ENCODE data around the gene ENSA.
"Not testable (repeated sequence)": the region's sequence is repeated elsewhere in the genome, so short reads cannot be mapped to it uniquely, and the experiment has no call there.

ENSA gene

DNA sequence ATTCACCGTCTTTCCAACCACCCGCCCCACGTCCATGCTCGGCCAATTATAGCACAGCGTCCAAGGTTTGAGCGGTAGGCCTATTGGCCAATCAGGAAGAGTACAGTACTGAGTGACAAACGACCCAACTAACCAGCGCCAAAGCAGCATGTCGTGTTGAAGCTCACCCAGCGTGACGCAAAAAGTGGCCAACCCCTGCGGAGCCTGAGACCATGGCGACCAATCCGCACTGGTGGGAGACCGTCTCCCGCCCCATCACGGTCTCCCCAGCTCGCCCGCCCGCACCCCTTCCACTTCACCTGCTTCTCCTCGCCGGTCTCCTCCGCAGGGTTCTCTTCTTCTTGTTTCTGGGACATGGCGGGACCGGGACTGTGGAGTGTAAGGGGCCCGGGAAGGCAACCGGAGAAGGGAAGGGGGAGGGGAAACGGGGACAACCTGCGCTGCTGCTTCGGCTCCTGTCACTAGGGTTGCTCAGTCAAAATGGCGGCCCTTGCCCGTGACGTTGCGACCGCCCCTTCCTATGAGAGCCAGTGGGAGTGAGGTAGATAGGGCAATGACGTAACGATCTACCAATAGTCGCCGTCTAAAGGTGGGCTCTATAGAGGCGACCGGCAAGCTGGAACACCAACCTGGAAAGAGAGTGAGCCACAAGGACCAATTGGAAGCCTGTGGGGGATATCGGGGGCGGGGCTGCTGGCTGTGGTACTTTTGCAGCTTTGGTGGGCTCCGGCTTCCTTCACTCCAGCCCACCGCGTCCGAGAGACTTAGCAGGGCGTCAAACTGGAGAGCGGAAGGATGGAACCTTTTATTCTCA, at the start of gene ENSA:
ENSA (minus strand) TSS at position 498 of the 814 bp plus-strand sequence; CDS start at position 356, 142 bp downstream.
- peak; percentile 100 for DNase-seq (ENCODE audit: low read depth)

GRCh38 chr1:150678988-150679387, 49.6 kb upstream of the ENSA start:
- no peak for DNase-seq (ENCODE audit: low read depth)

DNA sequence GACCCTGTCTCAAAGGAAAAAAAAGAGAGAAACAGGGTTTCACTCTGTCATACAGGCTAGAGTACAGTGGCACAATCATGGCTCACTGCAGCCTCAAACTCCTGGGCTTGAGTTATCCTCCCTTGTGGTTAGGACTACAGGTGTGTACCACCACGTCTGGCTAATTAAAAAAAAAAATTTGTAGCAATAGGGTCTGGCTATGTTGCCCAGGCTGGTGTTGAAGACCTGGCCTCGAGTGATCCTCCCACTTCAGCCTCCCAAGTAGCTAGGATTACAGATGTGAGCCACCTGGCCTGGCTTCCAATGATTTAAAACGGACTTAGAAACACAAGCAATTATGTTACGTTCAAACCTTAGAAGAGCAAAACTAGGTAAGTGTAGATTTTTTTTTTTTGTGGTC, 45.5 kb upstream of the ENSA start:
- DNase-seq (ENCODE audit: low read depth), result no peak

- DNase-seq (ENCODE audit: low read depth), result no peak
These were observed 33.9 kb upstream of the ENSA start for GRCh38 chr1:150663321-150663720.

DNA sequence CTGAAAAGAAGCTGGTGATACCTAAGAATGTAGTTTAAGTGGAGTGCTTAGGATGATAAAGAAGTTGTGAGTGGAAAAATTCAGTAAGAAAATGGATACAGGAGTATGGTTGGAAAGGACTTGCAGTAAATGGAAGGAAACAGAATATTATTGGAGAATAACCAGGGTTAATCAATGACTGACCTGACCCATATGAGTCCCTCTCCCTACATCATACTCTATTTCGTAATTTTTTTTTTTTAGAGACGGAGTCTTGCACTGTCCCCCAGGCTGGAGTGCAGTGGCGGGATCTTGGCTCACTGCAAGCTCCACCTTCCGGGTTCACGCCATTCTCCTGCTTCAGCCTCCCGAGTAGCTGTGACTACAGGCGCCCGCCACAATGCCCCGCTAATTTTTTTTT, 33.4 kb upstream of the ENSA start:
- no peak for DNase-seq (ENCODE audit: low read depth)

DNA sequence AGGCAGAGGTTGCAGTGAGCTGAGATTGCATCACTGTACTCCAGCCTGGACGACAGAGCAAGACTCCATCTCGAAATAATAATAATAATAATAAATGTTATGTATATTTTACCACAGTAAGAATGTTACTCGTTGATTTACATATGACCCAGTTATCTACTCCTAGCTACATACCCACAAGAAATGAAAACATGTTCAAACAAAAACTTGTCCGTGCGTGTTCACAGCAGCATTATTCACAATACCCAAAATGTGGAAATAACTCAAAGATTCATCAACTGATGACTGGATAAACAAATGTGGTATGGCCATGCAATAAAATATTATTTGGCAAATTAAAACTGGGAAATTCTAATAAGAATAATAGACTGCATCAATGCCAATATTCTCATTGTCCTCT, 31.7 kb upstream of the ENSA start:
- DNase-seq (ENCODE audit: low read depth), result no peak

DNA sequence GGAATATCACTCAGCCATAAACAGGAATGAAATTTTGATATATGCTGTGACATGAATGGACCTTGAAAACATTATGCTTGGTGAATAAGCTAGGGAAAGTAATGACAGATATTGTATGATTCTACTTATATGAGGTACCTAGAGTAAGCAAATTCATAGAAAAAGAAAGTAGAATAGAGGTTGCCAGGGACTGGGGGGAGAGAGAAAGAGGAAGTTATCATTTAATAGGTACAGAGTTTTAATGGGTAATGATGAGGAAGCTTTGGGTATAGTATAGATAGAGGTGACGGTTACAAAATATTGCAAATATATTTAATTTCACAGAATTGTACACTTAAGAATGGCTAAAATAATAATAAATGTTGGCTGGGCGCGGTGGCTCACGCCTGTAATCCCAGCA, 31.2 kb upstream of the ENSA start:
- no peak for DNase-seq (ENCODE audit: low read depth)

- DNase-seq (ENCODE audit: low read depth), result not testable (repeated sequence)
These were observed 27.7 kb upstream of the ENSA start for GRCh38 chr1:150657064-150657463.

- DNase-seq (ENCODE audit: low read depth), result not testable (repeated sequence)
These were observed 25.2 kb upstream of the ENSA start for GRCh38 chr1:150654635-150655034.

GRCh38 chr1:150650193-150650592, 20.8 kb upstream of the ENSA start:
- peak; percentile 59 for DNase-seq (ENCODE audit: low read depth)

GRCh38 chr1:150649441-150650075, 20.1 kb upstream of the ENSA start:
- no peak for DNase-seq (ENCODE audit: low read depth)

DNA sequence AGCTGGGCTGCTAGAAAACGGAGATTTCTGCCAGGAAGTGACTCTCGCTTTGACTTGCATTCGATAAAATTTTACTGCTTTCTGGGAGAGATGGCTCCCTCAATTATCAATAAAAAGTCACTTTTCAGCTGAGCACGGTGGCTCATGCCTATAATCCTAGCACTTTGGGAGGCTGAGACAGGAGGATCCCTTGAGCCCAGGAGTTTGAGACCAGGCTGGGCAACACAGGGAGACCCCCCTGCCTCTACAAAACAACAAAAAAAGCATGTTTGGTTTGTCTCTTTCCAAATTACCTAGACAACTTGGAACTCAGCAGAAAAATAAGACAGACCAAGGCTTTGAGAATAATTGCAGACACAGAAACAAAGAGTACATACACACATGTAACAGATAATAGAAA, 12.9 kb upstream of the ENSA start:
- no peak for DNase-seq (ENCODE audit: low read depth)

DNA sequence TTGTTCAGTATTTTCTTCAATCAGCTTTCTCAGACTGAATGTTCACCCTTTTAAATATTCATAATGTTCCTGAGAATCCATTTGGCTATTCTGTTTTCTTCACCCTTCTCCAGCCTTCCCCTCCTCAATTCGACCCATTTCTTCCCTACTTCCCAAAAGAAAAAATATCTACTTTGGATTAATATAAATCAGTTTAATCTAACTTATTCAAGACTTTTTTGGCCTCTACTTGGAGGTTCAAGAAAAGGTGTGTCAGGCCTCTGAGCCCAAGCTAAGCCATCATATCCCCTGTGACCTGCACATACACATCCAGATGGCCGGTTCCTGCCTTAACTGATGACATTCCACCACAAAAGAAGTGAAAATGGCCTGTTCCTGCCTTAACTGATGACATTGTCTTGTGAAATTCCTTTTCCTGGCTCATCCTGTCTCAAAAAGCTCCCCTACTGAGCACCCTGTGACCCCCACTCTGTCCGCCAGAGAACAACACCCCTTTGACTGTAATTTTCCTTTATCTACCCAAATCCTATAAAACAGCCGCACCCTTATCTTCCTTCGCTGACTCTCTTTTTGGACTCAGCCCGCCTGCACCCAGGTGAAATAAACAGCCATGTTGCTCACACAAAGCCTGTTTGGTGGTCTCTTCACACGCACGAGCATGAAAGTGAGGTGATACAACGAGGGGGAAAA, 11.9 kb upstream of the ENSA start:
- not testable (repeated sequence) for DNase-seq (ENCODE audit: low read depth)

DNA sequence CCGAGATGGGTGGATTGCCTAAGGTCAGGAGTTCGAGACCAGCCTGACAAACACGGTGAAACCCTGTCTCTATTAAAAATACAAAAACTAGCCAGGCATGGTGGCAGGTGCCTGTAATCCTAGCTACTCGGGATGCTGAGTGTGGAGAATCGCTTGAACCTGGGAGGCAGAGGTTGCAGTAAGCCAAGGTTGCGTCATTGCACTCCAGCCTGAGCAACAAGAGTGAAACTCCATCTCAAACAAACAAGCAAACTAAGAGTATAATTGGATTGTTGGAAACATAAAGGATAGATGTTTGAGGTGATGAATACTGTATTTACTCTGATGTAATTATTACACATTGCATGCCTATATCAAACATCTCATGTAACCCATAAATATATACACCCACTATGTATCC, 9.0 kb upstream of the ENSA start:
- DNase-seq (ENCODE audit: low read depth), result not testable (repeated sequence)

DNA sequence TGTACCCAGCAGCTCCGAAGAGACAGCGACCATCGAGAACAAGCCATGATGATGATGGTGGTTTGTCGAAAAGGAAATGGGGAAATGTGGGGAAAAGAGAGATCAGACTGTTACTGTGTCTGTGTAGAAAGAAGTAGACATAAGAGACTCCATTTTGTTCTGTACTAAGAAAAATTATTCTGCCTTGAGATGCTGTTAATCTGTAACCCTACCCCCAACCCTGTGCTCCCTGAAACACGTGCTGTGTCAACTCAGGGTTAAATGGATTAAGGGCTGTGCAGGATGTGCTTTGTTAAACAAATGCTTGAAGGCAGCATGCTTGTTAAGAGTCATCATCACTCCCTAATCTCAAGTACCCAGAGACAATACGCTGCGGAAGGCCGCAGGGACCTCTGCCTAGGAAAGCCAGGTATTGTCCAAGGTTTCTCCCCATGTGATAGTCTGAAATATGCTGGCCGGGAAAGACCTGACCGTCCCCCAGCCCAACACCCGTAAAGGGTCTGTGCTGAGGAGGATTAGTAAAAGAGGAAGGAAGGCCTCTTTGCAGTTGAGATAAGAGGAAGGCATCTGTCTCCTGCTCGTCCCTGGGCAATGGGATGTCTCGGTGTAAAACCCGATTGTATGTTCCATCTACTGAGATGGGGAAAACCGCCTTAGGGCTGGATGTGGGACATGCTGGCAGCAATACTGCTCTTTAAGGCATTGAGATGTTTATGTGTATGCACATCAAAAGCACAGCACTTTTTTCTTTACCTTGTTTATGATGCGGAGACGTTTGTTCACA, 5.6 kb upstream of the ENSA start:
- not testable (repeated sequence) for DNase-seq (ENCODE audit: low read depth)

DNA sequence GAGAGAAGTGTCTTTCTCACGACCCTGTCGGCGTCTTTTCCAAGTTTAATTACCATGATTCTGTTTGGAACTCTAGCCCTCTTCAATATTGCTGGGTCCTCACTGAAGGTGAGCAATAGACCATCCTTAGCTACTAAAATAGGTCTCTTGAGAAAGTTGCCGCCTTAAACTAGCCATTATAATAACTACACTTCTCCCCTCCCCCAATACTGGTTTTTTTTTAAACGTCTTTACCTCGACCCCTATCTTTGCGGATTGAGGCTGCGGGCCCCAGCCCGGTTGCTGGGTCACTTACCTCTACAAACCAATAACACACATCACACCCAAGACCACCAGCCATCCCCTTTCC, 672 bp downstream of the ENSA start:
- DNase-seq (ENCODE audit: low read depth), result no peak

DNA sequence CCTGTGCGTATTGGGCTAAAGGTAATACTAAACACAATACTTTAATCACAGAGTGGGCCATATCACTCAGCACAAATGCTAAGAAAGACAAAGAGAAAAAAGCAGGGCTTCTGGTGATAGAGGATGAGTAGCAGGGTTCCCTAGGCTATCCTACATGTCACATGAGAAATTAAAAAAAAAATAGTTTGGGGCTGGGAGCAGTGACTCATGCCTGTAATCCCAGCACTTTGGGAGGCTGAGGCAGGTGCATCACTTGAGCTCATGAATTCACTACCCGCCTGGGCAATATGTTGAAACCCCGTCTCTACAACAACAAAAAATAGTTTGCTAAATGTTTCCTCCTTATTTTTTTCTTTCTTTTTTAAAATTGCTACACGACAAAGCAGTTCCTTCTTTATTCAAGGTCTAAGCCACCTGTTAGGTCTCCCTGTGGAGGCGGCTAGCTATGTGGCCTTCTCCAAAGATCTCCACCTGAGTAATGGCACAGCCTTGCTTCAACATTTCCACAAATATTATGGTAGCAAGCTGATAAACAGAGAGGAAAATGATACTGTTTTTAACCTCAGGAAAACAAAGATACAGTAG, 1.5 kb downstream of the ENSA start:
- no peak for DNase-seq (ENCODE audit: low read depth)

GRCh38 chr1:150626150-150626549, 3.3 kb downstream of the ENSA start:
- DNase-seq (ENCODE audit: low read depth), result no peak

DNA sequence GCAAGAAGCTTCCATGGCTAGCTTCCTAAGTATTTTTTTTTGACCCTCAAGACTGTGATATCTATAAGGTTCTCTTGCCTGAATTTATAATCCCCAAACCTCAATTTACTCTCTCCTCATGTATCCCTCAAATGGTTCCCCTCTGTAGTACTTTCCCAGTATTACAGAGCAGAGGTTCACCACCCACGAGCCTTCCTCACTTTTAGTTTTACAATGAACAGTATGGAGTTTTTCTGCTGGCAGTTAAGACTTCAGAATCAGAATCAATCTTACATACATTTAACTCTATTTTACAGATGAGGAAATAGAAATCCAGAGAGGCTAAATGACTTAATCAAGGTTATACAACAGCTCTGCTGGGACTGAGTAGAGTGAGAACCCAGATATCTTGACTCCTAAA, 4.9 kb downstream of the ENSA start:
- not testable (repeated sequence) for DNase-seq (ENCODE audit: low read depth)

GRCh38 chr1:150624134-150624533, 5.3 kb downstream of the ENSA start:
- DNase-seq (ENCODE audit: low read depth), result not testable (repeated sequence)

DNA sequence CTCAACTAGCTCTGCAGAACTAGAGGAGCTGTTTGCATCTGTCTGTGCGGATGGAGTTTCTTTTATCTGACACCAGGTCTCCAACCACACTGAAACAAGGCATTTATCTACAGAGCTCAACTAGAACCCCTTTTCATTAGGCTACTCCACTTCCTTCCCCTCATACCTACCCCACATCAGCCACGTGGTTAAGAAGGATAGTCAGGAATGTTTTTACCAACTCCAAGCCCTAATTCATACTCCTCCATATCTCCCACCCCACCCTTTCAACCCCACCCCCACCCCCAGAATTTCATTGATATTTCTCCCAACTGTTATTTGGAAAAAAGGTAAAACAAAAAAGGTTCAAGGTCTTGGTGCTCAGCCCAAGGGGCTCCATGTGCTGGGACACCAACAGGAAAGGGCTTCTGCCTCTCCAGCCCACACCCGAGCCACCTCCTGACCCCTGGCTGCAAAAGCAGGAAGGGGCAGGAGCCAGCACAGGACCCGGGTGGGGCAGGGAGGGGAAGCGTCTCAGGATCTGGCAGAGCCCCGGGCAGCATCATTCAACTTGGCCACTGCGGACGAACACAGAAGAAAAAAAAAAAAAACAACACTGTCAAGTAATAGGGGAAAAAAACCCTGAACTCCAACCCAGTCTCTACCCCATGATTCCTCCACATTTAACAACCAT, 7.0 kb downstream of the ENSA start:
- peak; percentile 37 for DNase-seq (ENCODE audit: low read depth)
